AG09319 (cell line): ENCODE results near the gene SOWAHA.
A peak's percentile ranks its signal among the peaks of the same experiment; 100 is the strongest.

ENCODE experiments used
- DNase-seq: peaks from one replicate; pipeline ENCODE4 v3.0.0-alpha.2; 2010; ENCODE audit warnings: low read depth; ENCODE audit errors: extremely low read depth
- CTCF ChIP-seq: IDR thresholded peaks from 2 replicates; pipeline ENCODE4 v1.5.1; 2011; ENCODE audit warnings: low read depth, mild to moderate bottlenecking, inconsistent platforms, low read length, moderate library complexity

The SOWAHA gene

GRCh38 chr5:132816554-132816953, 3.5 kb downstream of the SOWAHA start:
- no peak for TF ChIP-seq CTCF
- DNase-seq = no peak

- no peak for DNase-seq
- TF ChIP-seq CTCF = no peak
These were observed 3.9 kb downstream of the SOWAHA start for GRCh38 chr5:132817011-132817410.

GRCh38 chr5:132819468-132819867, 6.4 kb downstream of the SOWAHA start:
- no peak for TF ChIP-seq CTCF
- DNase-seq = no peak

- peak; percentile 86 for TF ChIP-seq CTCF
- peak; percentile 79 for DNase-seq
These were observed 7.2 kb downstream of the SOWAHA start for GRCh38 chr5:132820162-132820754.

- TF ChIP-seq CTCF = no peak
- DNase-seq = no peak
These were observed 8.2 kb downstream of the SOWAHA start for GRCh38 chr5:132821350-132821749.

GRCh38 chr5:132821791-132822190, 8.7 kb downstream of the SOWAHA start:
- no peak for TF ChIP-seq CTCF
- DNase-seq = no peak

- TF ChIP-seq CTCF = no peak
- no peak for DNase-seq
These were observed 9.8 kb downstream of the SOWAHA start for GRCh38 chr5:132822650-132823480.
